Hematopoietic multipotent progenitor cell treated with erythropoietin and hydrocortisone succinate and interleukin-3 and kit ligand, for 17 days (in vitro differentiated cells): Measurements from ENCODE around the gene TMEM213.
"Not testable (repeated sequence)": the region's sequence is repeated elsewhere in the genome, so short reads cannot be mapped to it uniquely, and the experiment has no call there.

Experiments
- DNase-seq: peaks from one replicate; pipeline ENCODE4 v3.0.0-alpha.2; 2015; ENCODE audit warnings: low spot score

Gene TMEM213

GRCh38 chr7:138797046-138797445 lies 748 bp upstream of the TMEM213 start:
- not testable (repeated sequence) for DNase-seq

GRCh38 chr7:138798836-138799235 lies 1.0 kb downstream of the TMEM213 start:
- DNase-seq, result no peak

GRCh38 chr7:138799336-138800000 lies 1.7 kb downstream of the TMEM213 start:
- DNase-seq, result no peak

DNA sequence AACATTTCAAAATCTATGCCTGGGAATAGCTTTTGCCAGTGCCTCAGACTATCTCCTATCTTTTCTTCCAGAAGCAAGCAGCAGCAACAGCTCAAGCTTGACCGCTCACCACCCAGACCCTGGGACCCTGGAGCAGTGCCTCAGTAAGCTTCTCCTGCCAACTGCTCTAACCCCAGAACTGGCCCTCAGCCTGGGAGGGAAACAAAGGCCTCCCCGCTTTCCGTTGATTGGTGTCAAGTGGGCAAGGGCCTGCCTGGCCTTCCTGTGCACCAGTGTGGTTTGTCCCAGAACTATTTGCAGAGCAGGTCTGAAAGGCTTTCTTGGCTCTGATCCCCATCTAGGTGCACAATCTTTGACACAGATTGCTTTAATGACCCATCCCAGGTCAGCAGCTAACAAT lies 3.5 kb downstream of the TMEM213 start:
- no peak for DNase-seq

GRCh38 chr7:138802706-138803105 lies 4.9 kb downstream of the TMEM213 start:
- no peak for DNase-seq

DNA sequence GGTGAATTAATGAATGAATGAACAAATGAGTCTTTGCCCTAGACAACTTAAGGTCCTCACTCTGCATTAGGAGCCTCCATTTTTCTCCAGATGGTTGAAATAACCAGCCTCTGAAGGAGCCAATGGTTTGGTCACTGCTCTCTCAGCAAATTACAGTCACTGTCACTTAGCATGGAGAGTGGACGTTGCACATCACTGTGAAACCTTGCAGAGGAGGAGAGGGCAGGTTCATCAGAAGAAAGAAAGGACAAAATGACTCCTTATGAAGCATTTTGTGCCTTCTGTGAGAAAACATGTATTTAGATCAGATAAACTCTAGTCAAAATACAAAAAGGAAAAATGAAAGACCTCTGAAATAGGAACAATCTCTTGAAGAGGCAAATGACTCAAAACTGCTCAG lies 6.8 kb downstream of the TMEM213 start:
- no peak for DNase-seq

GRCh38 chr7:138809346-138809745 lies 11.6 kb downstream of the TMEM213 start:
- DNase-seq, result no peak

- DNase-seq, result not testable (repeated sequence)
Measured at GRCh38 chr7:138811327-138811726, 13.5 kb downstream of the TMEM213 start.

GRCh38 chr7:138813945-138814344 lies 16.2 kb downstream of the TMEM213 start:
- no peak for DNase-seq

DNA sequence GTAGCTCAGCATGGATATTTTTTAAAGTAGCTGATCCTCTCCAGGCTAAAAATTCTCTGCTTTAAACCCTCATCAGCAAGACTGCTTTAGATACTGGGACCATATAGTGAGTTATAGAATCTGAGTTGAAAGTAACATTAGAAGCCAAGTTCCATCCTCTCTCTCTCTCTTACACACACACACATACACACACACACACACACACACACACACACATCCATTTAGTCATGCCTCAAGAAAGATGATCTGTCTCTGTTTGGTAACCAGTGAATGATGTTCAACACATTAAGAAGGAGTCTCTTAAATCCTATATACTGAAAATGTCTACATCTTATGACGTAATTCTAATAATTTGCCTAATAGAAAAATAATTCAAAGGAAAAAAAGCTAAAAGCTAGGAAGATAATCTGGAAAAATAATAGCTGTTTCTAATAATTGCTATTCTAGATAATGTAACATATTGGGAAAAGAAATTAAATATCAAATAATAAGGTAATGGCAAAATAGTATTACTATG lies 17.1 kb downstream of the TMEM213 start:
- DNase-seq, result no peak

DNA sequence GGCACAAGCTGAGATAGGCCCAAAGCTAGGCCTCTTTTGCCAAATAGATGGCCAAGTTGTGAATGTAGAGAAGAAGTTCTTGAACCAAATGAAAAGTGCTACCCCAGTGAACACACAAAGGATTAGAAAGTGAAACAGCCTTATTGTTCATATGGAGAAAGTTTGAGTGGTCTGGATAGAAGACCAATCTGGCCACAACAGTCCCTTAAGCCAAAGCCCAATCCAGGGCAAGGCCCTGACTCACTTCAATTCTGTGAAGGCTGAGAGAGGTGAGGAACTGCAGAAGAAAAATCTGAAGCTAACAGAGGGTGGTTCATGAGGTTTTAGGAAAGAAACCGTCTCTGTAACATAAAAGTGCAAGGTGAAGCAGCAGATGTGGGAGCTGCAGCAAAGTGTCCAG lies 18.9 kb downstream of the TMEM213 start:
- DNase-seq, result no peak

DNA sequence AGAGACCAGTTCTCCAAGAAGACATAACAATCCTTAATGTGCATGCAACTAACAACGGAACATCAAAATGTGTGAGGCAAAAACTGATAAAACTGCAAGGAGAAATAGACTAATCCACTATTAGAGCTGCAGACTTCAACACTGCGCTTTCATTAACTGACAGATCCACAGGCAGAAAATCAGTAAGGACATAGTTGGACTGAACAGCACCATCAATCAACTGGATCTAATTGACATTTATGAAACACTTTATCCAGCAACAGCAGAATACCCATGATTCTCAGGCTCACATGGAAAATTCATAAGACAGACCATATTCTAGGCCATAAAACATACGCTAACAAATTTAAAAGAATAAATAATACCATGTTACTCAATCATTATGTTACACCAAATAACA lies 21.8 kb downstream of the TMEM213 start:
- no peak for DNase-seq

GRCh38 chr7:138821912-138822311 lies 24.1 kb downstream of the TMEM213 start:
- no peak for DNase-seq

- DNase-seq, result no peak
Measured at GRCh38 chr7:138822867-138823535, 25.2 kb downstream of the TMEM213 start.

DNA sequence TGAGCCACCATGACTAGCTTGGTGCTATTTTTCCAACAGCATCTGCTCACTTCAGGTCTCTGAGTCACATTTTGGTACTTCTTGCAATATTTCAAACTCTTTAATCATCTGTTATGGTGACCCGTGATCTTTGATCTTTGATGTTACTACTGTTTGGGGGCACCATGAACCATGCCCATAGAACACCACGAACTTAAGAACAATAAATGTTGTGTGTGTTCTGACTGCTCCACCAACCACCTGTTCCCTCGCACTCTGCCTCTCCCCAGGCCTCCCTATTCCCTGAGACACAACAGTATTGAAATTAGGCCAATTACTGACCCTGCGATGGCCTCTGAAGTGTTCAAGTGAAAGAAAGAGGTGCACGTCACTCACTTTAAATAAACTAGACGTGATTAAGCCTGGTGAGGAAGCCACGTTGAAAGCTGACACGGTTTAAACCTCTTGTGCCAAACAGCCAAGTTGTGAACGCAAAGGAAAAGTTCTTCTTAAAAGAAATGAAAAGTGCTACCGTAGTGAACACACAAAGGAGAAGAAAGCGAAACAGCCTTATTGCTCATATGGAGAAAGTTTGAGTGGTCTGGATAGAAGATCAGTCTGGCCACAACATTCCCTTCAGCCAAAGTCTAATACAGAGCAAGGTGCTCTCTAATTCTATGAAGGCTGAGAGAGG lies 27.4 kb downstream of the TMEM213 start:
- DNase-seq, result no peak

DNA sequence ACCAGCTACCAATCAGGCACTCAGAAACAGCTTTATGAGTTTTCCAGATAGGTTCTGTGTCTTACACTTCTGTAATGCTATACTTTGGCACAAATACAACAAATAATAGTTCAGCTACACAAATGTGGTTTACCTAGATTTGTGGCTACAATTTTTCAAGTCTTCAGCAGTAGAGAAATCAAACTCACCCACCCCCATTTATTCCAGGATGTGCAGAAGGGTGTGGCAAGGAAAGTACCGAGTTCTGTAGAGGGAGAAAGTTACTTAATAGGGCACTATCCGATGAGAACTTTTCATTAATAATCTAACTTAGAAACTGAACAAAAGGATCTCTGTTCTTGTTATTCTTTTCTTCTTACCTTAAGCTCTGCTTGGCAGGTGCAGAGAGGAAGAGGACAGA lies 30.5 kb downstream of the TMEM213 start:
- DNase-seq, result no peak

DNA sequence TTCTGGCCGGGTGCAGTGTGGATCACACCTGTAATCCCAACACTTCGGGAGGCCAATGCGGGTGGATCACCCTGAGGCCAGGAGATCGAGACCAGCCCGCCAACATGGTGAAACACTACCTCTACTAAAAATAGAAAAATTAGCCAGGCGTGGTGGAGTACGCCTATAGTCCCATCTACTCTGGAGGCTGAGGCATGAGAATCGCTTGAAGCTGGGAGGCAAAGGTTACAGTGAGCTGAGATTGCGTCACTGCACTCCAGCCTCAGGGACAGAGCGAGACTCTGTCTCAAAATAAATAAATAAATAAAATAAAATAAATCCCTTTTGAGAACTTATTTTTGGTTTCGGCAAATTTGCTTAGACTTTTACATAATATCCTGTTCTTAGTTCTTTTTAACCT lies 31.5 kb downstream of the TMEM213 start:
- no peak for DNase-seq

DNA sequence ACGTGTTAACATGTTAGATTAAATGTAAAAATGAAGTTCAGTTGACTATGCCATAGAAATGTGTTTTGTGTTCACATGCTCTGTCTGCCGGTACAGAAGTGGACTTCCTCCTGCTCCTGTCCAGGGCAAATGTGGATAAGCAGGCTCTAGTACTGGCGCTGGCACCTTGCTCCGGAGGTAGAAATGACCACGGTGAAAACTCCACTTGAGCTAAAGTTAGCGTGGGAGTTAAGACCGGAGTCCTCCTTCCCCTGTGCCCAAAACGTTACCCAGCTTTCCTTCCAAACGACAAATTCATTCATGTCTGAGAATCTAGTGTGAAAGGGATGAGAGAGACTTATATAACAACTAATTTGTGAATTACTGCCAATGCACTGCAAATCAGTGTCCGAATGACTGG lies 35.2 kb downstream of the TMEM213 start:
- no peak for DNase-seq

GRCh38 chr7:138833596-138833995 lies 35.8 kb downstream of the TMEM213 start:
- DNase-seq, result no peak

DNA sequence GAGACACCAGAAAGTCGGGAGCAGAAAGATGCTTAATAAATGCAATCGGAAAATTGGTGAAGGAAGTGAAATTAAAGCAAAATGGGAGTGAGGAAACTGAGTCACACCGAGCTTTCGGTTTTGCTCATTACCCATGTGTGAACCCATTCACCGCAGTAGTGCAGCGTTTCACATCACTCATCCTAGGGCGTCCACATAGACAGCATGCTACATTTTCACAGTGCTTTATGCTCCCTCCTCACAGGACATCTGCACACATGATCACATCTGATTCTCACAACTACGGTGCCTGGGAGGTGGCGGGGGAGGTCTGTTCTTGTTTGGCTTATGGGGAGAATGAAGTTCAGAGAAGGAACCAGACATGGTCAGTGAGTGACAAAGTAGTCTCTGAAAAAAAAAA lies 36.8 kb downstream of the TMEM213 start:
- no peak for DNase-seq

DNA sequence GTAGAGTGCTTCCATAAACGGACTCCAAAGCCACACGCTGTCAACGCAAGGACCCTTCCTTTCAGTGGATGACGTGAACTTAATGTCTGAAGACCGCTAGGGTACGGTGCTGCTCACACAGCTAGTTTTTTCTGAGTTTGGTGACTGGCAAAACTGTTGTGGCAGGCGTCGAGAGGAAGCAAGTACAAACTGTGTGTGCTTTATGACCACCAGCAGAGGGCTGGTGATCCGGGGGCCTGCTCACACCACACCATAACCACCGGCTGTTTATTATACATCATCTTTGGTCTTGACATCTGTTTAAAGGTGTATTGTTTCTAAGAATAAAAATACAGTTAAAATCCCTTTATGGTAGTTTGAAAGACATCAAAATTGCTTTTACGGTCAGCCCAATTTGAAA lies 37.3 kb downstream of the TMEM213 start:
- DNase-seq, result no peak

- DNase-seq, result no peak
Measured at GRCh38 chr7:138837627-138838026, 39.8 kb downstream of the TMEM213 start.

DNA sequence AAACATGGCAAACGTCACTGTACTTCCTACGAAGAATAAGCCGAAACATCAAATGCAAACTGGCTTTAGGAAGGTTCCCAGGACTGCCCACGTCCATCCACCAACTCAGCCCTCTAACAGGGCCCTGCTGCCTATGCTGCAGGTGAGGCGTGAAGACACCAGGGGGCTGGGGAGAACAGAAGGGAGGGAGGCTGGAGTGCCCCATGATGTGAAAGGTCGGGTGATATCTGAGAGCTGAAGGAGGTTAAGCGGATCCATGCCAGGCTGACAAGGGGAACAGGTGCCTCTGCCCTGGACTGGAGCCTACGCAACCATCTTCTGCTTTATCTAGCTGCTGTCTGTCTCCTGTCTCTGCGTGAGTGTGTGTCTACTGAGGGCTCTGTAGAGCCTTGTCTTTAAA lies 40.4 kb downstream of the TMEM213 start:
- DNase-seq, result no peak
